HG03108 (cell line): Measurements from ENCODE around the gene SCMH1.
"Not testable (repeated sequence)": the region's sequence is repeated elsewhere in the genome, so short reads cannot be mapped to it uniquely, and the experiment has no call there.

Experiments used
- ATAC-seq: cut with Tn5 transposase; IDR thresholded peaks from one replicate; pipeline ENCODE4 v1.9.1; 2021; ENCODE audit warnings: moderate library complexity; ENCODE audit not compliant: unreplicated experiment

SCMH1 gene

GRCh38 chr1:41215623-41216022 lies 26.5 kb downstream of the SCMH1 start:
- ATAC-seq: no peak

- no peak for ATAC-seq
Observed at GRCh38 chr1:41213341-41213740, 28.8 kb downstream of the SCMH1 start.

DNA sequence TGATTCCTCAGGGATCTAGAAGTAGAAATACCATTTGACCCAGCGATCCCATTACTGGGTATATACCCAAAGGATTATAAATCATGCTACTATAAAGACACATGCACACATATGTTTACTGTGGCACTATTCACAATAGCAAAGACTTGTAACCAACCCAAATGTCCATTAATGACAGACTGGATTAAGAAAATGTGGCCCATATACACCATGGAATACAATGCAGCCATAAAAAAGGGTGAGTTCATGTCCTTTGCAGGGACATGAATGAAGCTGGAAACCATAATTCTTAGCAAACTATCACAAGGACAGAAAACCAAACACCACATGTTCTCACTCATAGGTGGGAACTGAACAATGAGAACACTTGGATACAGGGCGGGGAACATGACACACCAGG lies 30.5 kb downstream of the SCMH1 start:
- not testable (repeated sequence) for ATAC-seq

- not testable (repeated sequence) for ATAC-seq
Observed at GRCh38 chr1:41207053-41207452, 35.1 kb downstream of the SCMH1 start.

DNA sequence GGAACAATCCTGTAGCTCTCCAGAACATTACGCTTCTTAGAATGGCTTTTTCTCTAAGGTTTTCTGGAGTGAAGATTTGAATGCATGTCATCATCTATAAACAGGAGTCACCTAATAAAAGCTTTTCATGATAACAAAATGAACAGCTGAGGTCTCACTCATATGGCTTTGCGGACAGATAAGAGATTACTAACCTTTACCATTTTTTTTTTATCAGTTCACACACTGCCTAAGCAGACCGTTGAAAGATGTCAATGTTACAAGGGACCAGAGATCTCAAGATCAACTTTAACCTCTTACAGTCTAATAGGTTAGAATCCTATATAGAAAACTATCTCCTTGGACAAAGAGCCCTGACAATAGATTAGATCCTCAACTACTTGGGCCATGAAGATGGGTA lies 41.4 kb downstream of the SCMH1 start:
- ATAC-seq: no peak

DNA sequence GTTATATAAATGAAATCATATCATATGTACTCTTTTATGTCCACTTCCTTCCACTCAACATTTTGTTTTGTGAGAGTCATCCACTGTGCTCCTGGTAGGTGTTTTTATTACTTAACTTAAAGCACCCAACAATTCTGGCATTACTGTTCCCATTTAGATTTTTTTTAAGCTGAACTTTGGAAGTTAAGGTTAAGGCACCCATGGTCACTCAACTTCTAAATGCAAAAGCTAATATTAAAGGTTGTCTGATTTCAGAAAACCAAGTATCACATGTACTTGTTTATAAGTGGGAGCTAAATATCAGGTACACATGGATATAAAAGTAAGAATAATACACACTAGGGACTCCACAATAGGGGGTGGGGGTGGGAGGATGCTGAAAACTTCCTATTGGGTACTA lies 42.7 kb downstream of the SCMH1 start:
- ATAC-seq: no peak

- ATAC-seq: no peak
Observed at GRCh38 chr1:41192456-41193178, 49.5 kb downstream of the SCMH1 start.

DNA sequence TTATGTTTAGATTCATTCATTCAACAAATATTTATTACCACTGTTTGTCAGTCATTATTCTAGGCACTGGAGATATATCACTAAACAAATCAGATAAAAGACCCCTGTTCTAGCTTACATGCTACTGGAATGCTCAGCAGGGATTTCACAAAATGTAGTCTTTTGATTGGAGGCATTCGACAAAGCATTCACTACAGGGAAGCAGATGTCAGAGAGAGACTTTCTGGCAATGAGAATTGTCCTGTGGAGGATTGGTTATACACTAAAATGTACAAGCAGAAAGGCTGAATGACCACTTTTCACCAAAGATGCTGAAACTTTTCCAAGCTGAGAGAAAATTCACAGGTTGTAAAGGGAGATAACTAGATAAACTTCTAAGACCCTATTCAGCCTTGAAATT lies 57.7 kb downstream of the SCMH1 start:
- no peak for ATAC-seq

- not testable (repeated sequence) for ATAC-seq
Observed at GRCh38 chr1:41178230-41178629, 63.9 kb downstream of the SCMH1 start.

DNA sequence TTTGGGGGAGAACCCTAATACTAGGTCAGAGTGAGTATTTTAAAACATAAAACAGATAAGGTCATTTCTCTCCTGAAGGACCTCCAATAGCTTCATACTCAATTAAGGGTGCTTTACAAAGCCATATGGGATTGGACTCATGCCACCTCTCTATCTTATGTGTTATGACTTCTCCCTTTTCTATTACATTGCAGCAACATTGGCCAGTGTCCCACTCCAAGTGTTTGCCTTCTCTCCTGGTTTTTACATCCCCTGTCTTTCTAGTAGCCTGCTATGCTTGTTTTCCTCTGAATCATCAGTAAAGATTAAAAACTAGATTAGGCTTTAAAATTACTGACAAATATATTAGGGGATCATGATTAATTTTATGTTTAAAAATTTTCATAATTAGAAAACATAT lies 66.6 kb downstream of the SCMH1 start:
- ATAC-seq: no peak

- no peak for ATAC-seq
Observed at GRCh38 chr1:41174170-41174569, 67.9 kb downstream of the SCMH1 start.

DNA sequence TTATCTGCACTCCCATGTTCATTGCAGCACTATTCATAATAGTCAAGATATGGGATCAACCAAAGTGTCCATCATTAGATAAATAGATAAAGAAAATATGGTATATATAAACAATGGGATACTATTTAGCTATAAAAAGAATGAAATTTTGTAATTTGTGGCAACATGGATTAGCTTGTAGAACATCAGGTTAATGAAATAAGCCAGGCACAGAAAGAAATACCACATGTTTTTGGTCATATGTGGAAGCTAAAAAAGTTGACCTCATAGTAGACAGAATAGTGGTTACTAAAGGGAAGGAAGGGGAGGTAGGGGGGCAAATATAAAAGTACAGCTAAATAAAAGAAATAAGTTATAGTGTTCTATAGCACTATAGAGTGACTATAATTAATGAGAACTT lies 68.5 kb downstream of the SCMH1 start:
- ATAC-seq: no peak

- ATAC-seq: no peak
Observed at GRCh38 chr1:41171266-41171874, 70.7 kb downstream of the SCMH1 start.

DNA sequence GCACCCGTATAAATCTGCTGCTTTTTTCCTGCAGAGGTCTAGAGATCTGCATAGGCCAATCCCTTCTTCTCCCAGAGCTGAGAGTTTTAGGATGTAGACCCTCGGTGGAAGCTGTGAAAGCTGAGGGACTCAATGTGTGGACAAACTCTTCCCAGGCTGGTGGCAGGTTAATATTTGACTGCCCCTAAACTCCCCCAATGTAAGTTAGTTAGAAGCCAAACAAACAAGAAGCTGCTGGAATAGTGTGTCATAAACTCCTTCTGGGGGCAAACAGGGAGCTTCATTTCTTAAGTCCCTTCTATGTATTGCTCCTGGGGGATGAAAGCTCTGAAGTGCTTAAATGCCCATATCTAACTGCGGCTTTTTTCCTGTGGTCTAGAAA lies 72.3 kb downstream of the SCMH1 start:
- ATAC-seq: no peak

- ATAC-seq: no peak
Observed at GRCh38 chr1:41169066-41169798, 72.9 kb downstream of the SCMH1 start.

GRCh38 chr1:41167667-41168066 lies 74.4 kb downstream of the SCMH1 start:
- ATAC-seq: no peak

GRCh38 chr1:41164727-41165126 lies 77.4 kb downstream of the SCMH1 start:
- no peak for ATAC-seq

DNA sequence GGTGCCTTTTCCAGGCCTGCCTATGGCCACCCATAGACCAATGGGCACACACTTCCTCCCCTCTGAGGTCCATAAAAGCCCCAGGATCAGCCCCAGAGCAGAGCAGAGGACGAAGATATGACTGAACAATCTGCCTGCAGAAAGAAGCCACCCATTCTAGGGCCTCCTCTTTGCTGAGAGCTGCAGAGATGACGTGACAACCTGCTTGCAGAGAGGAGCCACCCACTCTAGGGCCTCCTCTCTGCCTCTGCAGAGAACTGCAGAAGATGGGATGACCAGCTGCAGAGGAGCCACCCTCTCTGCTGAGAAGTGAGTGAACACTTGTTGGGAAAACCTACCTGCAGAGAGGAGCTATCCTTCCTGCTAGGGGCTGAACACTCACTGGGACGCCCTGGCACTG lies 79.7 kb downstream of the SCMH1 start:
- no peak for ATAC-seq

DNA sequence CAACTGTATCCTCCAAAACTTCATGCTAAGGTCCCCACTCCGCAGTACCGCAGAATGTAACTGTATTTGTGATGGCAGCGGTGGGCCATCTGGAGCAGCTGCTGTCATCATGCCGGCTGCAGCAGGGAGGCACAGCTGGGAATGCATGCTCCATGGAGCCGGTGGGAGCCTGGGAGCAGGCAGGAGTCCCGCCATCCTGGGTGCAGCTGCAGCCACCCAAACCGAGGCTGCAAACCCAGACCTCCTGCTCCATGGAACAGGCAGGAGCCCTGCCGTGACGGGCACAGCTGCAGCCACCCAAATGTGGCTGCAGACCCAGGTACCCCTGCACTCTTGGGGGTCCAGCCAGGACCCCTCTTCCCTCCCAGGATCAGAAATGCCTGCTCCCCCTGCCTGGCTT lies 80.3 kb downstream of the SCMH1 start:
- no peak for ATAC-seq

DNA sequence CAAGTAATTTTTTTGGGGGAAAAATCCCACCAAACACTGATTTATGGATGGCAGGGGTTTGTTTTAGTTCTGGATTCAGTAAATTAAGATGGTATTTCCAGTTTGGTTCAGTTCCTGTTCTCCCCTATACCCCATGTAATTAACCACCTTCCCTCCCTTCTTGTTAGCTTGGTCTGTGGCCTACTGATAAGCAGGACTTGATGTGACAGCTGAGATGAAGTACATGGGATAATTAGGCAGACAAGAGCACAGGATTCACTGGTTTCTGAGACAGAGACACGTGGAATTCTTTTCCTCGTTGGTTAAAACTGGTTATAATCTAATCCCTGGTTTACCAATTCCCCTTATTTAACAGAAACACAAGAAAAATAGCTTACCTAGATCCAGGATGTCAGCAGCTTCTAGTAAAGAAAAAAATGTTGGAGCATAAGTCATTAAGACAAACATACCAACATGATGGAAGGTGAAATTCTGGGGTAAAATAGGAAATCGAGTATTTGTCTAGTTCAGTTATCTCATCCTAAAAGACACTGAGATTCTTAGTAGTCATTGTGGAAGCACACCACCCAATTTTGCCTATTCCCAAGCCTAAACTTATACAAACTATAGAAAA lies 81.5 kb downstream of the SCMH1 start:
- ATAC-seq: no peak

GRCh38 chr1:41158966-41159365 lies 83.1 kb downstream of the SCMH1 start:
- ATAC-seq: no peak
